ENCODE results near the gene MKKS. TPM values are rescaled to one million over a fixed set of nuclear protein-coding genes. Genes with fewer than 3 reads are reported as not detected.
"Not testable (repeated sequence)": the region's sequence is repeated elsewhere in the genome, so short reads cannot be mapped to it uniquely, and the experiment has no call there.

The MKKS gene
- total RNA-seq, 2 donors from 2014 or later: 13.2 to 13.8 TPM

DNA sequence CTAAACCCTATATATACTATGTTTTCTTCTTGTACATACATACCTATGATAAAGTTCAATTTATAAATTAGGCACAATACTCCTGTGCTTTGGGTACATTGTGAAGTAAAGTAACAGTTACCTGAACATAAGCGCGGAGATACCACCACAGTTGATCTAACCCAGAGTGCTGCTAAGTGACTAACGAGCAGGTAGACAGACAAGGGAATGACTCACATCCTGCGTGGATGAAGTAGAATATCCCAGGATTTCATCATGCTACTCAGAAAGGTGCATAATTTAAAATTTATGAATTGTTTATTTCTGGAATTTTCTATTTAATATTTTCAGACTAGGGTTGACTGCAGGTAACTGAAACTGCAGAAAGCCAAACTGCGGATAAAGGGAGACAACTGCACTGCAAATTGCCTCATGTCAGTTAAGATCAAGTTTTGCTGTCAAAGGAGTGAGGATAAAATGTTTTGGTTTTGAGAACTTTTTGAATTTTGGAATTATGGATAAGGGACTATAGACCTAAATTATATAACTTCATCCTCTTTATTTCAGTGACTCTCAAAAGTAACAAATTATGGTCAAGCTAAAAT, 14.4 kb downstream of the MKKS start:
- Mint-ChIP-seq H3K4me3 (no peak overlapping the region), H3K36me3 (ENCODE audit: low read depth) (peaks cover 29% of the 10 kb centered on the region), H3K27ac (no peak overlapping the region), H3K27me3 (ENCODE audit: insufficient read depth) (no peaks in the 10 kb centered on the region), H3K9me3 (peaks cover 4% of the 10 kb centered on the region), H3K4me1 (peaks cover 20% of the 10 kb centered on the region)
- no peak overlapping the region for H3K4me3 ChIP-seq (ENCODE audit: low read length)
- peaks cover 3% of the 10 kb centered on the region for H3K4me1 ChIP-seq (ENCODE audit: control insufficient read depth, insufficient read depth, low read length)
- no peak overlapping the region for H3K27ac ChIP-seq (ENCODE audit: low read depth, low read length)
- H3K9ac ChIP-seq (ENCODE audit: extremely low read depth, low read length, poor library complexity, severe bottlenecking): no peak overlapping the region
- 98 to 100% methylated on average over 2 to 5 of the region's 5 CpGs for WGBS, 2 experiments (ENCODE audit: insufficient coverage in 1 of 2, insufficient read length in 1 of 2)
- TF ChIP-seq, protein P1, sequence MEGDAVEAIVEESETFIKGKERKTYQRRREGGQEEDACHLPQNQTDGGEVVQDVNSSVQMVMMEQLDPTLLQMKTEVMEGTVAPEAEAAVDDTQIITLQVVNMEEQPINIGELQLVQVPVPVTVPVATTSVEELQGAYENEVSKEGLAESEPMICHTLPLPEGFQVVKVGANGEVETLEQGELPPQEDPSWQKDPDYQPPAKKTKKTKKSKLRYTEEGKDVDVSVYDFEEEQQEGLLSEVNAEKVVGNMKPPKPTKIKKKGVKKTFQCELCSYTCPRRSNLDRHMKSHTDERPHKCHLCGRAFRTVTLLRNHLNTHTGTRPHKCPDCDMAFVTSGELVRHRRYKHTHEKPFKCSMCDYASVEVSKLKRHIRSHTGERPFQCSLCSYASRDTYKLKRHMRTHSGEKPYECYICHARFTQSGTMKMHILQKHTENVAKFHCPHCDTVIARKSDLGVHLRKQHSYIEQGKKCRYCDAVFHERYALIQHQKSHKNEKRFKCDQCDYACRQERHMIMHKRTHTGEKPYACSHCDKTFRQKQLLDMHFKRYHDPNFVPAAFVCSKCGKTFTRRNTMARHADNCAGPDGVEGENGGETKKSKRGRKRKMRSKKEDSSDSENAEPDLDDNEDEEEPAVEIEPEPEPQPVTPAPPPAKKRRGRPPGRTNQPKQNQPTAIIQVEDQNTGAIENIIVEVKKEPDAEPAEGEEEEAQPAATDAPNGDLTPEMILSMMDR (conservative IDR thresholded peaks at IDR 0.05): no peak
- no peak for DNase-seq
- H3K36me3 ChIP-seq (ENCODE audit: control insufficient read depth, insufficient read depth, low read length): peaks cover 14% of the 10 kb centered on the region
- H3K27me3 ChIP-seq (ENCODE audit: control insufficient read depth, insufficient read depth, low read length, poor library complexity, severe bottlenecking): no peaks in the 10 kb centered on the region
- H3K9me3 ChIP-seq (ENCODE audit: control insufficient read depth, low read length): no peaks in the 10 kb centered on the region

DNA sequence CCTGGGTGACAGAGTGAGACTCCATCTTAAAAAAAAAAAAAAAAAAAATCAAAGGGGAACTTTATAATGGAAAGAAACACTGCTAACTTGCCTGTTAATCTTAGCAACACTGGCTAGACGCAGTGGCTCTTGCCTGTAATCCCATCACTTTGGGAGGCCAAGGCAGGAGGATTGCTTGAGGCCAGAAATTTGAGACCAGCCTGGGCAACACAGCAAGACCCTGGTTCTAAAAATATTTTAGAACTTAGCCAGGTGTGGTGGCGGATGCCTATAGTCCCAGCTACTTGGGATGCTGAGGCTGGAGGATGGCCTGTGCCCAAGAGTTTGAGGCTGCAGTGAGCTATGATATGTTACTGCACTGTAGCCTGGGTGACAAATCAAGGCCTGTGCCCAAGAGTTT, 16.8 kb downstream of the MKKS start:
- not testable (repeated sequence) for H3K27ac ChIP-seq (ENCODE audit: low read depth, low read length); H3K4me3 Mint-ChIP-seq; H3K9me3 ChIP-seq (ENCODE audit: control insufficient read depth, low read length); H3K9ac ChIP-seq (ENCODE audit: extremely low read depth, low read length, poor library complexity, severe bottlenecking); H3K27me3 Mint-ChIP-seq (ENCODE audit: insufficient read depth); H3K36me3 ChIP-seq (ENCODE audit: control insufficient read depth, insufficient read depth, low read length); H3K4me3 ChIP-seq (ENCODE audit: low read length); H3K27me3 ChIP-seq (ENCODE audit: control insufficient read depth, insufficient read depth, low read length, poor library complexity, severe bottlenecking); DNase-seq; H3K9me3 Mint-ChIP-seq; H3K27ac Mint-ChIP-seq
- WGBS, 2 experiments (ENCODE audit: insufficient coverage in 1 of 2, insufficient read length in 1 of 2): 90 to 100% methylated on average over 1 to 2 of the region's 2 CpGs
- Mint-ChIP-seq H3K36me3 (ENCODE audit: low read depth) (peaks cover 18% of the 10 kb centered on the region), H3K4me1 (peaks cover 36% of the 10 kb centered on the region)
- peaks cover 13% of the 10 kb centered on the region for H3K4me1 ChIP-seq (ENCODE audit: control insufficient read depth, insufficient read depth, low read length)

DNA sequence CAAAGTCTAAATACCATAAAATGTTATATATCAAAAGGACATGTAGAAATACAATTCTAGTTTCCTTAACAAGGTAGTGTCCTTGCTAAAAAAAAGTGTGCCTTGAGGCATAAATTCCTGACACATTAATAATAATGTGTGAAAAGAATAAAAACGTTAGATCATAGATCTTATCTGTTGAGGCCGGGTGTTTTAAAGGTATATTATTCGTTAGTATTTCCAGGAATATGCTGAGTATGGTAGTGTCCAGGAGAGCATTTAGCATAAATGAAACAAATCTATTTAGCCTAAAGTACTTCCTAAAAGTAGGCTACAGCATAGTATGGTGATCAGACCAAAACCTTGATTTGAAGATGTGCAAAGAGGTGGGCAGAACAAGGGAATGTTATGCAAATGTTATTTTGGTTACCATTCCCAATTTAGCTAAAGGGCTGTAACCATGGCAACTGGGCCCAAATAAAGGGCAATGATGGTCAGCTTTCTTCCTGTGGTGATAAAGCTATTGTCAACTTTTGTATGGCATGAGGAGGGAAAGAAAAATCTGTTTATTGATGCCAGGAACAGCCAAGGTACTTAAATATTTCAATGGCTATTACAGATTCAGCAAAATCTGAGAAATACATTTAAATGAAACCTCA, 18.9 kb downstream of the MKKS start:
- H3K36me3 ChIP-seq (ENCODE audit: control insufficient read depth, insufficient read depth, low read length): peaks cover 9% of the 10 kb centered on the region
- no peaks in the 10 kb centered on the region for H3K9me3 ChIP-seq (ENCODE audit: control insufficient read depth, low read length)
- TF ChIP-seq, protein P1 (conservative IDR thresholded peaks at IDR 0.05): no peak
- no peaks in the 10 kb centered on the region for H3K27me3 ChIP-seq (ENCODE audit: control insufficient read depth, insufficient read depth, low read length, poor library complexity, severe bottlenecking)
- H3K27ac Mint-ChIP-seq: no peak overlapping the region
- H3K27me3 Mint-ChIP-seq (ENCODE audit: insufficient read depth): no peaks in the 10 kb centered on the region
- H3K9me3 Mint-ChIP-seq: no peaks in the 10 kb centered on the region
- H3K27ac ChIP-seq (ENCODE audit: low read depth, low read length): no peak overlapping the region
- no peak overlapping the region for H3K4me3 ChIP-seq (ENCODE audit: low read length)
- H3K4me1 Mint-ChIP-seq: peaks cover 37% of the 10 kb centered on the region
- H3K36me3 Mint-ChIP-seq (ENCODE audit: low read depth): peaks cover 17% of the 10 kb centered on the region
- no peak for DNase-seq
- no peak overlapping the region for H3K4me3 Mint-ChIP-seq
- 80% methylated on average over 3 of the region's 3 CpGs; no CpG with 5 or more reads in 1 of the 2 experiments for WGBS, 2 experiments (ENCODE audit: insufficient coverage in 1 of 2, insufficient read length in 1 of 2)
- H3K9ac ChIP-seq (ENCODE audit: extremely low read depth, low read length, poor library complexity, severe bottlenecking): no peak overlapping the region
- peaks cover 17% of the 10 kb centered on the region for H3K4me1 ChIP-seq (ENCODE audit: control insufficient read depth, insufficient read depth, low read length)

All from endodermal cell (in vitro differentiated cells).